ENCODE measurements around the gene GIMAP6.
"Not testable (repeated sequence)": the region's sequence is repeated elsewhere in the genome, so short reads cannot be mapped to it uniquely, and the experiment has no call there.

The GIMAP6 gene

GRCh38 chr7:150631866-150632864 lies at the start of gene GIMAP6:
TSS of gene GIMAP6 (minus strand) at chr7:150632385. CDS start at chr7:150630142, 2,243 bp downstream.
- no peak for DNase-seq

- DNase-seq, result not testable (repeated sequence)
Measured at GRCh38 chr7:150680364-150680763, 48.2 kb upstream of the GIMAP6 start.

- not testable (repeated sequence) for DNase-seq
Measured at GRCh38 chr7:150678601-150679000, 46.4 kb upstream of the GIMAP6 start.

GRCh38 chr7:150676854-150677253 lies 44.7 kb upstream of the GIMAP6 start:
- DNase-seq, result not testable (repeated sequence)

- DNase-seq, result not testable (repeated sequence)
Measured at GRCh38 chr7:150676276-150676675, 44.1 kb upstream of the GIMAP6 start.

- DNase-seq, result no peak
Measured at GRCh38 chr7:150675714-150676113, 43.5 kb upstream of the GIMAP6 start.

GRCh38 chr7:150671798-150672585 lies 39.8 kb upstream of the GIMAP6 start:
- not testable (repeated sequence) for DNase-seq

- no peak for DNase-seq
Measured at GRCh38 chr7:150668977-150669376, 36.8 kb upstream of the GIMAP6 start.

- no peak for DNase-seq
Measured at GRCh38 chr7:150668472-150668911, 36.3 kb upstream of the GIMAP6 start.

- DNase-seq, result no peak
Measured at GRCh38 chr7:150666412-150666811, 34.2 kb upstream of the GIMAP6 start.

- DNase-seq, result no peak
Measured at GRCh38 chr7:150665896-150666295, 33.7 kb upstream of the GIMAP6 start.

- DNase-seq, result no peak
Measured at GRCh38 chr7:150665089-150665748, 33.0 kb upstream of the GIMAP6 start.

GRCh38 chr7:150663802-150664494 lies 31.8 kb upstream of the GIMAP6 start:
- no peak for DNase-seq

- not testable (repeated sequence) for DNase-seq
Measured at GRCh38 chr7:150662821-150663220, 30.6 kb upstream of the GIMAP6 start.

- no peak for DNase-seq
Measured at GRCh38 chr7:150660939-150661613, 28.9 kb upstream of the GIMAP6 start.

GRCh38 chr7:150657526-150657925 lies 25.3 kb upstream of the GIMAP6 start:
- no peak for DNase-seq

- DNase-seq, result no peak
Measured at GRCh38 chr7:150656047-150656446, 23.9 kb upstream of the GIMAP6 start.

- no peak for DNase-seq
Measured at GRCh38 chr7:150654692-150655091, 22.5 kb upstream of the GIMAP6 start.

GRCh38 chr7:150649080-150649385 lies 16.8 kb upstream of the GIMAP6 start:
- no peak for DNase-seq

GRCh38 chr7:150648353-150649079 lies 16.3 kb upstream of the GIMAP6 start:
- DNase-seq, result no peak

Data from hippocampal formation (tissue), 2 donors.